MCF 10A (cell line): ENCODE results near the gene CSNK2B. TPM values are rescaled to one million over a fixed set of nuclear protein-coding genes. Genes with fewer than 3 reads are reported as not detected.

ENCODE experiments used
- BruUV-seq: library from RNA; stranded (reverse); fragments of 400-500 nt; replicated peaks from 2 replicates; lab custom pipeline; 2021; lab: Mats Ljungman, UMichigan
- CTCF ChIA-PET: fragments of 300-600 bp; sonication (Branson Sonifier 250); formaldehyde crosslinking; extraction: SDS; loops from one replicate; lab custom pipeline; 2021; ENCODE audit warnings: antibody characterized with exemption, inconsistent platforms; lab: Yijun Ruan, JAX
- POLR2A ChIA-PET: fragments of 300-600, 350-650 bp; sonication (Branson Sonifier 250); formaldehyde crosslinking; extraction: SDS; loops from one replicate; lab custom pipeline; 2020; ENCODE audit warnings: antibody characterized with exemption, inconsistent platforms; lab: Yijun Ruan, JAX
- DNase-seq: peaks from one replicate; pipeline ENCODE4 v3.0.0-alpha.2; 2018; ENCODE audit not compliant: unreplicated experiment
- H3K27ac Mint-ChIP-seq: one replicate; pipeline ENCODE4 v1.8.0; 2022; ENCODE audit warnings: mild to moderate bottlenecking, low read depth, mixed read lengths; ENCODE audit not compliant: unreplicated experiment
- H3K27me3 Mint-ChIP-seq: one replicate; pipeline ENCODE4 v1.8.0; 2022; ENCODE audit warnings: mixed read lengths; ENCODE audit not compliant: insufficient read depth, unreplicated experiment
- H3K36me3 Mint-ChIP-seq: one replicate; pipeline ENCODE4 v1.8.0; 2022; ENCODE audit warnings: mild to moderate bottlenecking, moderate library complexity, mixed read lengths; ENCODE audit not compliant: insufficient read depth, unreplicated experiment
- H3K4me1 Mint-ChIP-seq: one replicate; pipeline ENCODE4 v1.8.0; 2022; ENCODE audit warnings: mixed read lengths; ENCODE audit not compliant: insufficient read depth, unreplicated experiment
- H3K4me3 Mint-ChIP-seq: one replicate; pipeline ENCODE4 v1.8.0; 2022; ENCODE audit warnings: mild to moderate bottlenecking, moderate library complexity, mixed read lengths; ENCODE audit not compliant: unreplicated experiment
- H3K9me3 Mint-ChIP-seq: one replicate; pipeline ENCODE4 v1.8.0; 2022; ENCODE audit warnings: mixed read lengths; ENCODE audit not compliant: unreplicated experiment
- CTCF ChIP-seq: fragments of 200-600 bp; IDR thresholded peaks from one replicate; pipeline ENCODE4 v1.8.0; 2022; ENCODE audit warnings: antibody characterized with exemption, mild to moderate bottlenecking; ENCODE audit not compliant: unreplicated experiment
- intact Hi-C: fragments of 100-400 bp; cut with micrococcal nuclease; formaldehyde crosslinking; loops from 2 replicates; pipeline ENCODE4 v1.14.1; 2022
- total RNA-seq: library from RNA; stranded (reverse); gene quantifications from 2 replicates; pipeline ENCODE4 v1.2.3, GENCODE V29; 2022

Gene CSNK2B
- total RNA-seq, 1 experiment from 2014 or later = 209 TPM

- Mint-ChIP-seq H3K27me3 (no peaks in the 10 kb centered on the region), H3K4me1 (peaks cover 43% of the 10 kb centered on the region), H3K36me3 (peaks cover 50% of the 10 kb centered on the region), H3K9me3 (no peaks in the 10 kb centered on the region), H3K4me3 (no peak overlapping the region), H3K27ac (no peak overlapping the region)
- ChIA-PET CTCF (interaction anchor here (0.6 to 1.6 kb wide), 5 partner anchors 9 to 298 kb away, joined by 3 to 9 read pairs (median 4); partner anchors contain the start of gene CSNK2B), POLR2A (interaction anchor here (0.7 to 7.1 kb wide), 7 partner anchors 9 to 302 kb away, joined by 3 to 263 read pairs (median 6); partner anchors contain the start of genes C6orf47, CSNK2B, DDX39B and GPANK1)
- no peak for DNase-seq
- no peak for TF ChIP-seq CTCF
- BruUV-seq = no TSS peak
- intact Hi-C loops = no loop called here
Measured at GRCh38 chr6:31654574-31655348, 11.1 kb upstream of the CSNK2B start.

DNA sequence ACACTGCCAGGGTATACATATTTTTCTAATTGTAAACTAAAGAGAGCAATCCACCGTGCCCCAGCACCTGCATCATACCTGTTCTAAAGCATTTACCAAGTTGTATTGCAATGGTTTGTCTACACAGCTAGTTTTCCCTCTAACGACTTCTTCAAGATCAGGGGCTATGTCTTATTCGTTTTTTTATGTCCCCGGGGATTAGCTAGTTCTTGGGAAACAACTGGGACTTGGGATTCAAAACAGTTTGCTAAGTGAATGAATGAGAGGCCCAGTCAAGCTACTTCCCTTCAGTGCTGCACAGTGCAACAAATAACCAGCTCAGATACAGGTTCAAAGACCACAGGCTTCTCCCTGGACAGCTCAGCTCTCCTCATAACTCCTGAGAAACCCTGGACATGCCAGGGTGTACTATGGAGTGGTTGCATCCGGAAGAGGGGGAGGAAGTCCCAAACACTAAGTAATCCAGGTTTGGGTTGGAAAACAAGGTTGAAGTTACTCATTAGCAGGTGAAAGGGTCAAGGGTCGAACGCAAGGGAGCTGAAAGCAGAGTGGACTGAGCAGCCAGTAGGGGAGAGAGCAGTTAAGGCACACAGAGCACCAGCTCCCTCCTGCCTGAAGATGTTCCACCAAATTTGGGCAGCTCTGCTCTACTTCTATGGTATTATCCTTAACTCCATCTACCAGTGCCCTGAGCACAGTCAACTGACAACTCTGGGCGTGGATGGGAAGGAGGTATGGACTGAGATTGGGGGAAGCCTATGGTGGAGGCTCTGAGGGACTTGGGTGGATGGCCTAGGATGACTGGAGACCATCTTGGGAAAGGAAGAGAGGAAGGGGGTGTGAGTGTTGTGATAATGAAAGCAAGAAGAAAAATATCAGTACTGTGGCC lies 10.3 kb upstream of the CSNK2B start, which contains the start of gene APOM:
APOM (plus strand) TSS at position 546 of the 889 bp plus-strand sequence; CDS start at position 619, 73 bp downstream.
- no peak for DNase-seq
- H3K36me3 Mint-ChIP-seq = peaks cover 46% of the 10 kb centered on the region
- no TSS peak for BruUV-seq
- no peak within 1 kb of the TSS for H3K27ac Mint-ChIP-seq
- CTCF ChIA-PET = interaction anchor here (0.6 to 1.4 kb wide), 4 partner anchors 8 to 298 kb away, joined by 3 to 4 read pairs (median 4); partner anchors contain the start of gene CSNK2B
- no peak within 1 kb of the TSS for H3K4me3 Mint-ChIP-seq
- H3K4me1 Mint-ChIP-seq = peaks cover 40% of the 10 kb centered on the region
- H3K9me3 Mint-ChIP-seq = no peaks in the 10 kb centered on the region
- no peaks in the 10 kb centered on the region for H3K27me3 Mint-ChIP-seq
- no peak for TF ChIP-seq CTCF
- intact Hi-C loops = no loop called here
- POLR2A ChIA-PET = interaction anchor here (0.7 to 7.1 kb wide), 4 partner anchors 8 to 113 kb away, joined by 4 to 263 read pairs (median 62); partner anchors contain the start of genes AIF1, C6orf47, CSNK2B and GPANK1

DNA sequence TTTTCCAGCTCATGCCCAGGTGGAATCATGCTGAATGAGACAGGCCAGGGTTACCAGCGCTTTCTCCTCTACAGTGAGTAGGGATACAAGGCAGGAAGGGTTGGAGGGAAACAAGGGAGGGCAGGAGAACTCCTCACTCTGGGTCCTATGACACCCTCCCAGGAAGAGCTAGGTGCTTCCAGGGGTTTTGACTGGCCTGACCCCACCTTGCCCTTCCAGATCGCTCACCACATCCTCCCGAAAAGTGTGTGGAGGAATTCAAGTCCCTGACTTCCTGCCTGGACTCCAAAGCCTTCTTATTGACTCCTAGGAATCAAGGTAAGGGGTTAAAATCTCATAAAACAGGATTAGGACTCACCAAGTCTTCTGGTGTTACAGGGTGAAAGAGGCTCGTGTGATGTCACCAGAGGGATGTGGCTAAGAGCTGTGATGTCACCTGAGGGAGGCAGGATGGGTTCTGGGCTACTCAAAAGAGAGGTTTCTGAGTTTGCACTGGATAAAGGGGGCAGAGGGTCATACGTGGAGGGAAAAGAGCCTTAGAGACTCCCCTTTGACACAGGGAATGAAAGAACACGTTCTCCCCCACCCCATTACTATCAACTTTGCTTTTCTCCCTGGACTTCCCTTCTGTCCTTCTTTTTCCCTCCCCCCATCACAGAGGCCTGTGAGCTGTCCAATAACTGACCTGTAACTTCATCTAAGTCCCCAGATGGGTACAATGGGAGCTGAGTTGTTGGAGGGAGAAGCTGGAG lies 8.3 kb upstream of the CSNK2B start:
- no peak for DNase-seq
- CTCF ChIA-PET = interaction anchor here (0.7 to 1.0 kb wide), 2 partner anchors 133 to 139 kb away, joined by 3 to 4 read pairs; no protein-coding TSS in a partner anchor

More for the DNA sequence above, 8.3 kb upstream of the CSNK2B start:
- H3K27ac Mint-ChIP-seq = no peak overlapping the region
- no peaks in the 10 kb centered on the region for H3K9me3 Mint-ChIP-seq
- no peak overlapping the region for H3K4me3 Mint-ChIP-seq
- BruUV-seq = no TSS peak
- no peak for TF ChIP-seq CTCF
- POLR2A ChIA-PET = interaction anchor here (0.6 to 1.1 kb wide), 5 partner anchors 46 to 1655 kb away, joined by 3 to 6 read pairs (median 3); partner anchors contain the start of genes ABHD16A, HSPA1A and HSPA1L
- peaks cover 40% of the 10 kb centered on the region for H3K36me3 Mint-ChIP-seq
- no peaks in the 10 kb centered on the region for H3K27me3 Mint-ChIP-seq
- intact Hi-C loops = no loop called here
- peaks cover 39% of the 10 kb centered on the region for H3K4me1 Mint-ChIP-seq
